SK-N-SH (cell line): ENCODE data around the gene ASB15. TPM values are rescaled to one million over a fixed set of nuclear protein-coding genes. Genes with fewer than 3 reads are reported as not detected.

Experiments used
- CTCF ChIA-PET: fragments of 300-600, 350-600 bp; formaldehyde crosslinking; extraction: SDS; loops from one replicate; lab custom pipeline; 2021; lab: Yijun Ruan, JAX
- POLR2A ChIA-PET: fragments of 350-600 bp; sonication (Branson Sonifier 250); formaldehyde crosslinking; extraction: SDS; loops from one replicate; lab custom pipeline; 2020; ENCODE audit warnings: antibody characterized with exemption, inconsistent platforms; lab: Yijun Ruan, JAX
- DNase-seq: peaks from one replicate; pipeline ENCODE4 v3.0.0; 2012
- H2AFZ ChIP-seq: fragments of 200-600 bp; sonication (generic); 2 replicates; pipeline ENCODE4 v1.8.1; 2016; ENCODE audit warnings: antibody characterized with exemption, mild to moderate bottlenecking, low read depth
- H3F3A ChIP-seq: fragments of 200-600 bp; sonication (generic); replicated peaks from 2 replicates; pipeline ENCODE3; 2016; ENCODE audit warnings: antibody characterized with exemption, mild to moderate bottlenecking; ENCODE audit not compliant: insufficient read depth
- H3K27ac ChIP-seq, 2 experiments: fragments of 200-500 bp in 1 of 2; fragments of 200-600 bp in 1 of 2; sonication (Bioruptor generic) in 1 of 2; sonication (generic), shearing (Covaris generic) in 1 of 2; 2 replicates each; pipeline versions ENCODE4 v1.5.1 to v1.6.1; 2014 to 2016; ENCODE audit warnings: low read depth in 2 of 2, inconsistent platforms in 1 of 2, low read length in 1 of 2, mild to moderate bottlenecking in 1 of 2, mixed read lengths in 1 of 2
- H3K27me3 ChIP-seq: fragments of 200-600 bp; sonication (generic), shearing (Covaris generic); 2 replicates; pipeline ENCODE4 v1.6.1; 2016; ENCODE audit warnings: mixed run types; ENCODE audit not compliant: insufficient read depth
- H3K36me3 ChIP-seq, 2 experiments: fragments of 200-500 bp in 1 of 2; fragments of 200-600 bp in 1 of 2; sonication (Bioruptor generic) in 1 of 2; sonication (generic) in 1 of 2; replicated peaks in 1 of 2; 2 replicates each; pipeline versions ENCODE3 to v1.5.1; 2014 to 2016; ENCODE audit warnings: low read length in 1 of 2, mild to moderate bottlenecking in 1 of 2; ENCODE audit not compliant: insufficient read depth in 2 of 2, control insufficient read depth in 1 of 2
- H3K4me1 ChIP-seq, 2 experiments: fragments of 200-500 bp in 1 of 2; fragments of 200-600 bp in 1 of 2; sonication (Bioruptor generic) in 1 of 2; sonication (generic), shearing (Covaris generic) in 1 of 2; 2 replicates each; pipeline versions ENCODE4 v1.5.1 to v1.6.1; 2014 to 2016; ENCODE audit warnings: low read depth in 1 of 2, low read length in 1 of 2, mixed run types in 1 of 2; ENCODE audit not compliant: insufficient read depth in 2 of 2, control insufficient read depth in 1 of 2
- H3K4me2 ChIP-seq: fragments of 200-600 bp; sonication (generic), shearing (Covaris generic); 2 replicates; pipeline ENCODE4 v1.6.1; 2017; ENCODE audit warnings: mixed run types
- H3K4me3 ChIP-seq, 2 experiments: fragments of 200-500 bp in 1 of 2; fragments of 200-600 bp in 1 of 2; sonication (Bioruptor generic) in 1 of 2; sonication (generic), shearing (Covaris generic) in 1 of 2; 2 replicates each; pipeline versions ENCODE4 v1.5.1 to v1.8.1; 2014 to 2016; ENCODE audit warnings: low read depth in 2 of 2, inconsistent platforms in 1 of 2, low read length in 1 of 2, mild to moderate bottlenecking in 1 of 2, mixed read lengths in 1 of 2, moderate library complexity in 1 of 2
- H3K79me2 ChIP-seq: fragments of 200-600 bp; sonication (generic); 2 replicates; pipeline ENCODE4 v1.8.1; 2017; ENCODE audit warnings: mild to moderate bottlenecking; ENCODE audit not compliant: insufficient read depth
- H3K9ac ChIP-seq: fragments of 200-600 bp; sonication (generic); 2 replicates; pipeline ENCODE4 v1.6.1; 2017; ENCODE audit warnings: mixed run types
- H3K9me2 ChIP-seq: fragments of 200-600 bp; sonication (generic); 2 replicates; pipeline ENCODE4 v1.6.1; 2017; ENCODE audit warnings: mixed run types
- H3K9me3 ChIP-seq: fragments of 200-600 bp; sonication (generic); 2 replicates; pipeline ENCODE4 v1.6.1; 2017; ENCODE audit warnings: mixed run types, mild to moderate bottlenecking, moderate library complexity
- H4K20me1 ChIP-seq: fragments of 200-600 bp; sonication (generic); 2 replicates; pipeline ENCODE4 v1.6.1; 2017; ENCODE audit warnings: mild to moderate bottlenecking, mixed run types; ENCODE audit not compliant: insufficient read depth
- ELF1 ChIP-seq: IDR thresholded peaks from 2 replicates; pipeline ENCODE4 v1.4.0; 2012
- EP300 ChIP-seq, 2 experiments: IDR thresholded peaks; 2 replicates each; pipeline versions ENCODE4 v1.4.0 to v1.6.1; 2012; ENCODE audit warnings: borderline replicate concordance in 1 of 2, low read depth in 1 of 2, low read length in 1 of 2
- EZH2phosphoT487 ChIP-seq: fragments of 200-600 bp; sonication (generic); IDR thresholded peaks from 2 replicates; pipeline ENCODE4 v1.6.1; 2017; ENCODE audit warnings: low read depth, mixed run types, mild to moderate bottlenecking, antibody characterized with exemption, moderate library complexity, borderline replicate concordance
- MXI1 ChIP-seq: IDR thresholded peaks from 2 replicates; pipeline ENCODE4 v1.6.1; 2012; ENCODE audit warnings: mild to moderate bottlenecking, low read depth, low read length, improper control_type of control experiment
- NFIC ChIP-seq: IDR thresholded peaks from 2 replicates; pipeline ENCODE4 v1.4.0; 2012; ENCODE audit warnings: borderline replicate concordance
- PBX3 ChIP-seq: IDR thresholded peaks from 2 replicates; pipeline ENCODE4; 2012
- RXRA ChIP-seq: IDR thresholded peaks from 2 replicates; pipeline ENCODE4 v1.4.0; 2012; ENCODE audit warnings: low read depth, mild to moderate bottlenecking, borderline replicate concordance
- TAF1 ChIP-seq: IDR thresholded peaks from 2 replicates; pipeline ENCODE4 v1.6.1; 2012; ENCODE audit warnings: low read depth, mild to moderate bottlenecking, low read length, moderate library complexity, borderline replicate concordance
- TCF12 ChIP-seq: IDR thresholded peaks from 2 replicates; pipeline ENCODE4 v1.4.0; 2012
- TEAD4 ChIP-seq: IDR thresholded peaks from 2 replicates; pipeline ENCODE4 v1.4.0; 2012; ENCODE audit warnings: mild to moderate bottlenecking, borderline replicate concordance; ENCODE audit not compliant: insufficient read depth
- WGBS: methylation state at CpG from one replicate; pipeline ENCODE4 v1.1.6; 2017; ENCODE audit warnings: low lambda C conversion rate; 5-methylcytosine and 5-hydroxymethylcytosine counted together
- polyA plus RNA-seq, 3 experiments: library from polyadenylated mRNA; depleted of rRNA; stranded (reverse); fragments of >200 nt; gene quantifications; 2 replicates each; pipeline ENCODE4 v1.2.3, GENCODE V29; 2012

ASB15 gene
- polyA plus RNA-seq, 1 of the 3 experiments (the other 2 are of a cell fraction), result not detected

DNA sequence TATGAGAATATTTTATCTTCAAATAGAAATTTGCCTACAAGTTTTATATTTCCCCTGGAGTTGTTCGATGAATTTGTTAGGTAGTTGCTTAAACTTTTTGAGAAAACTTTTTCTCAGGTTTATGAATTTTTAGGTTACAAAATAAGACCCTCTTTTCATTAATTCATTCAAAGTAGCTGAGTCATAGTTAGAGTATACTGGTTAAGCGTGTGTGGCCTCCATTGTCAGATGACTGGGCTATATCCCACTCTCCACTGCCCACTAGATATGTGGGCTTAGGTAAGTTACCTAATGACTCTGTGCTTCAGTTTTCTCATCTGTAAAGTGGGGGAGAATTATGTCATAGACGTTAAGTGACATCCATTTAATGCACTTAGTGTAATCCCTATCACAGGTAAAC lies 1.0 kb downstream of the ASB15 start:
- TF ChIP-seq NFIC (no peak), PBX3 (no peak), EP300 (IDR thresholded peaks at IDR 0.05; ENCODE audit: borderline replicate concordance in 1 of 2, low read depth in 1 of 2, low read length in 1 of 2) (no peak), TEAD4 (no peak), TCF12 (no peak)
- TF ChIP-seq, all 33 proteins: peak for 0
- no peaks in the 10 kb centered on the region for H3K36me3 ChIP-seq
- H3K79me2 ChIP-seq, result no peaks in the 10 kb centered on the region
- no peaks in the 10 kb centered on the region for H3K9me3 ChIP-seq
- H3K4me1 ChIP-seq, result peaks cover 0 to 2% of the 10 kb centered on the region in 2 experiments; a peak in 1 of 4 replicates
- 75% methylated on average over 3 of the region's 3 CpGs for WGBS
- CTCF ChIA-PET, result no interaction called here
- H2AFZ ChIP-seq, result no peak overlapping the region
- no peak overlapping the region for H3K9ac ChIP-seq
- no peaks in the 10 kb centered on the region for H3F3A ChIP-seq
- no peaks in the 10 kb centered on the region for H3K9me2 ChIP-seq
- H3K27ac ChIP-seq, result no peak overlapping the region
- no peaks in the 10 kb centered on the region for H3K27me3 ChIP-seq
- no peak overlapping the region for H3K4me3 ChIP-seq
- no peaks in the 10 kb centered on the region for H4K20me1 ChIP-seq
- H3K4me2 ChIP-seq, result no peak overlapping the region
- DNase-seq, result no peak
- POLR2A ChIA-PET, result no interaction called here

- no peaks in the 10 kb centered on the region for H3K9me3 ChIP-seq
- no peak for TF ChIP-seq MXI1
- no peak for TF ChIP-seq TEAD4
- no peak for TF ChIP-seq ELF1
- no peak for TF ChIP-seq TAF1
- peak; percentile 23; the same call in 1 of the 2 replicates for TF ChIP-seq PBX3
- TF ChIP-seq EZH2phosphoT487, result no peak
- TF ChIP-seq RXRA, result no peak
- TF ChIP-seq, all 33 proteins: peak for 1
- H3K4me3 ChIP-seq, result no peak overlapping the region
- CTCF ChIA-PET, result interaction anchor here (1.1 kb wide), 1 partner anchor 24 kb away, joined by 4 read pairs; no protein-coding TSS in a partner anchor
- 27% methylated on average over 3 of the region's 3 CpGs for WGBS
- POLR2A ChIA-PET, result no interaction called here
- no peaks in the 10 kb centered on the region for H3K27me3 ChIP-seq
- no peaks in the 10 kb centered on the region for H4K20me1 ChIP-seq
- H3F3A ChIP-seq, result no peaks in the 10 kb centered on the region
- no peak overlapping the region for H3K27ac ChIP-seq
- peaks cover 0 to 2% of the 10 kb centered on the region in 2 experiments; a peak in 1 of 4 replicates for H3K4me1 ChIP-seq
- no peak for DNase-seq
- no peaks in the 10 kb centered on the region for H3K36me3 ChIP-seq
- H3K4me2 ChIP-seq, result no peak overlapping the region
- H3K79me2 ChIP-seq, result no peaks in the 10 kb centered on the region
- H3K9ac ChIP-seq, result no peak overlapping the region
- no peaks in the 10 kb centered on the region for H3K9me2 ChIP-seq
- H2AFZ ChIP-seq, result no peak overlapping the region
These were observed 3.1 kb downstream of the ASB15 start for GRCh38 chr7:123604739-123605138.
